22Rv1 (cell line): ENCODE results near the gene NR1H3.

Experiments
- H3K27ac ChIP-seq: fragments of 450-650 bp; 2 replicates; pipeline ENCODE4 v1.5.1; 2017
- CTCF ChIP-seq: fragments of 450-650 bp; IDR thresholded peaks from 2 replicates; pipeline ENCODE4 v1.5.1; 2017; ENCODE audit warnings: mild to moderate bottlenecking
- ZFX ChIP-seq: fragments of 450-650 bp; IDR thresholded peaks from 2 replicates; pipeline ENCODE4 v1.6.1; 2017; ENCODE audit warnings: antibody characterized with exemption, borderline replicate concordance

Gene NR1H3

GRCh38 chr11:47220401-47220821 lies 37.4 kb upstream of the NR1H3 start:
- TF ChIP-seq CTCF = no peak
- TF ChIP-seq ZFX = no peak
- peak overlapping the region; percentile 27; the same call in 1 of the 2 replicates for H3K27ac ChIP-seq

GRCh38 chr11:47222696-47223095 lies 35.1 kb upstream of the NR1H3 start:
- TF ChIP-seq ZFX (no peak), CTCF (no peak)
- no peak overlapping the region for H3K27ac ChIP-seq

GRCh38 chr11:47225552-47226400 lies 32.0 kb upstream of the NR1H3 start:
- no peak overlapping the region for H3K27ac ChIP-seq
- TF ChIP-seq CTCF (no peak), ZFX (no peak)

GRCh38 chr11:47229161-47229560 lies 28.6 kb upstream of the NR1H3 start:
- TF ChIP-seq ZFX (no peak), CTCF (no peak)

GRCh38 chr11:47233051-47233450 lies 24.7 kb upstream of the NR1H3 start:
- H3K27ac ChIP-seq = no peak overlapping the region
- TF ChIP-seq ZFX (no peak), CTCF (no peak)

More at GRCh38 chr11:47229161-47229560, 28.6 kb upstream of the NR1H3 start:
- no peak overlapping the region for H3K27ac ChIP-seq

GRCh38 chr11:47233989-47234668 lies 23.7 kb upstream of the NR1H3 start:
- peak overlapping the region; percentile 77 for H3K27ac ChIP-seq
- peak; percentile 36 for TF ChIP-seq CTCF
- TF ChIP-seq ZFX = no peak

- peak overlapping the region; percentile 77 for H3K27ac ChIP-seq
- TF ChIP-seq CTCF (no peak), ZFX (no peak)
These were observed 23.1 kb upstream of the NR1H3 start for GRCh38 chr11:47234669-47235100.
